GM18861 (cell line): ENCODE data around the gene KLK15.
"Not testable (repeated sequence)": the region's sequence is repeated elsewhere in the genome, so short reads cannot be mapped to it uniquely, and the experiment has no call there.

Experiments used
- ATAC-seq: cut with Tn5 transposase; IDR thresholded peaks from one replicate; pipeline ENCODE4 v1.9.1; 2021; ENCODE audit not compliant: unreplicated experiment

KLK15 gene

GRCh38 chr19:50821248-50821612 is 12.1 kb downstream of the KLK15 start:
- no peak for ATAC-seq

GRCh38 chr19:50820549-50821247 is 12.7 kb downstream of the KLK15 start:
- ATAC-seq, result no peak

GRCh38 chr19:50820086-50820485 is 13.3 kb downstream of the KLK15 start:
- no peak for ATAC-seq

- no peak for ATAC-seq
These were observed 13.7 kb downstream of the KLK15 start for GRCh38 chr19:50819636-50820035.

GRCh38 chr19:50818859-50819472 is 14.4 kb downstream of the KLK15 start:
- ATAC-seq, result no peak

GRCh38 chr19:50817941-50818858 is 15.2 kb downstream of the KLK15 start:
- ATAC-seq, result peak; percentile 50

- no peak for ATAC-seq
These were observed 17.9 kb downstream of the KLK15 start for GRCh38 chr19:50815439-50815838.

- no peak for ATAC-seq
These were observed 18.5 kb downstream of the KLK15 start for GRCh38 chr19:50814883-50815282.

GRCh38 chr19:50812474-50812873 is 20.9 kb downstream of the KLK15 start:
- ATAC-seq, result no peak

- ATAC-seq, result not testable (repeated sequence)
These were observed 21.6 kb downstream of the KLK15 start for GRCh38 chr19:50811622-50812238.

- no peak for ATAC-seq
These were observed 24.5 kb downstream of the KLK15 start for GRCh38 chr19:50808856-50809255.

GRCh38 chr19:50804420-50805272 is 28.7 kb downstream of the KLK15 start:
- peak; percentile 69 for ATAC-seq

GRCh38 chr19:50803633-50804419 is 29.5 kb downstream of the KLK15 start:
- no peak for ATAC-seq

GRCh38 chr19:50801107-50801506 is 32.3 kb downstream of the KLK15 start:
- no peak for ATAC-seq

- no peak for ATAC-seq
These were observed 33.9 kb downstream of the KLK15 start for GRCh38 chr19:50799547-50799851.

GRCh38 chr19:50798659-50799546 is 34.5 kb downstream of the KLK15 start:
- no peak for ATAC-seq

GRCh38 chr19:50797781-50798658 is 35.4 kb downstream of the KLK15 start:
- ATAC-seq, result no peak

GRCh38 chr19:50797429-50797780 is 36.0 kb downstream of the KLK15 start:
- ATAC-seq, result no peak
